Astrocyte of the spinal cord (primary cell): ENCODE results near the gene AP3S1.

Experiments
- DNase-seq: peaks from one replicate; pipeline ENCODE4 v3.0.0; 2011; ENCODE audit warnings: low read depth, low spot score
- H3K4me3 ChIP-seq: 2 replicates; pipeline ENCODE4 v1.5.1; 2011; ENCODE audit warnings: low read depth, mild to moderate bottlenecking, low read length, moderate library complexity
- in situ Hi-C: cut with HindIII; loops from 2 replicates; pipeline ENCODE4 v1.10.0; 2017; ENCODE audit warnings: low sequenced_read_pairs
- TF ChIP-seq, protein P1 (sequence below): IDR thresholded peaks from 2 replicates; pipeline ENCODE4 v1.5.1; 2012; ENCODE audit warnings: low read depth, mild to moderate bottlenecking, low read length, inconsistent platforms

Gene AP3S1

GRCh38 chr5:115941051-115941675 is 99.4 kb downstream of the AP3S1 start:
- no peak overlapping the region for H3K4me3 ChIP-seq
- in situ Hi-C loops = no loop called here
- TF ChIP-seq, protein P1, sequence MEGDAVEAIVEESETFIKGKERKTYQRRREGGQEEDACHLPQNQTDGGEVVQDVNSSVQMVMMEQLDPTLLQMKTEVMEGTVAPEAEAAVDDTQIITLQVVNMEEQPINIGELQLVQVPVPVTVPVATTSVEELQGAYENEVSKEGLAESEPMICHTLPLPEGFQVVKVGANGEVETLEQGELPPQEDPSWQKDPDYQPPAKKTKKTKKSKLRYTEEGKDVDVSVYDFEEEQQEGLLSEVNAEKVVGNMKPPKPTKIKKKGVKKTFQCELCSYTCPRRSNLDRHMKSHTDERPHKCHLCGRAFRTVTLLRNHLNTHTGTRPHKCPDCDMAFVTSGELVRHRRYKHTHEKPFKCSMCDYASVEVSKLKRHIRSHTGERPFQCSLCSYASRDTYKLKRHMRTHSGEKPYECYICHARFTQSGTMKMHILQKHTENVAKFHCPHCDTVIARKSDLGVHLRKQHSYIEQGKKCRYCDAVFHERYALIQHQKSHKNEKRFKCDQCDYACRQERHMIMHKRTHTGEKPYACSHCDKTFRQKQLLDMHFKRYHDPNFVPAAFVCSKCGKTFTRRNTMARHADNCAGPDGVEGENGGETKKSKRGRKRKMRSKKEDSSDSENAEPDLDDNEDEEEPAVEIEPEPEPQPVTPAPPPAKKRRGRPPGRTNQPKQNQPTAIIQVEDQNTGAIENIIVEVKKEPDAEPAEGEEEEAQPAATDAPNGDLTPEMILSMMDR = no peak
- peak; percentile 92 for DNase-seq

DNA sequence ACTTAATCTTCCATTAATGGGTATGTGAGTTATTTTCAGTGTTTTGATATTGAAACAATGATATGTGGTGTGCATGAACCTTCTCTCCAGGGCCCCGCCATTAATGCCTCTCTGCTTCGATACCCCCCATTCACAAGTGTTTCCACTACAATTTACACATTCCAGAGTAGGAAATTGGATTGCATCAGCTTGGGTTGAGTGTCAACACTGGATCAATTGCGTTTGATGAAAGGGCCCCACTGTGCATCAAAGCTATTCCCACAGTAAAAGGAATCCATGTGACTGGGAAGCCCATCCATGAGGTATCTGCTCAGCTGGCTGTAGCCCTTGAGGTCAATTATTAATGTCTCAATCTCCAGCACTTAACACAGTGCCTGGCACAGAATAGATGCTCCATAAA is 102.8 kb downstream of the AP3S1 start:
- H3K4me3 ChIP-seq = no peak overlapping the region
- no peak for DNase-seq
- TF ChIP-seq, protein P1 = no peak
- in situ Hi-C loops = no loop called here

GRCh38 chr5:115946655-115947054 is 104.9 kb downstream of the AP3S1 start:
- no peak for DNase-seq
- TF ChIP-seq, protein P1 = no peak
- in situ Hi-C loops = no loop called here
- H3K4me3 ChIP-seq = no peak overlapping the region

DNA sequence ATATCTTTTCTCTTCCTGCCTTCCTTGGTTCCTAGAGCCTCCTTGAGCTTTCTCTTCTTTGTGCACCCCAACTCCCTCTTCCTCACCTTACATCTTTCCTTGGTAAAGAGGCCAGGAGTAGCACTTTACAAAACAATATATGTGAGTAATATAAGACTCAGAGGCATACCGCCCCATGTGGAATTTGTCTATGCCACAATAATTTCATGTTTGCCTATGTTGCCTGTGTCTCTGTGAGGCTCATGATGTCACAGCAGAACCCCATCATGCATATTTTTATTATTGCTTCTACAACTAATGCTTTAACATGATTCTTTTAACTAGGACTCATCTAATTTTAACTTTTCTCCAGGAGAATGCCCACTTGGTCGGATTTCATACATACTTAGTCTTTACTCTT is 105.5 kb downstream of the AP3S1 start:
- in situ Hi-C loops = no loop called here
- no peak overlapping the region for H3K4me3 ChIP-seq
- DNase-seq = no peak
- TF ChIP-seq, protein P1 = no peak

- no peak for DNase-seq
- in situ Hi-C loops = no loop called here
- no peak overlapping the region for H3K4me3 ChIP-seq
- TF ChIP-seq, protein P1 = no peak
These were observed 106.4 kb downstream of the AP3S1 start for GRCh38 chr5:115948091-115948534.

DNA sequence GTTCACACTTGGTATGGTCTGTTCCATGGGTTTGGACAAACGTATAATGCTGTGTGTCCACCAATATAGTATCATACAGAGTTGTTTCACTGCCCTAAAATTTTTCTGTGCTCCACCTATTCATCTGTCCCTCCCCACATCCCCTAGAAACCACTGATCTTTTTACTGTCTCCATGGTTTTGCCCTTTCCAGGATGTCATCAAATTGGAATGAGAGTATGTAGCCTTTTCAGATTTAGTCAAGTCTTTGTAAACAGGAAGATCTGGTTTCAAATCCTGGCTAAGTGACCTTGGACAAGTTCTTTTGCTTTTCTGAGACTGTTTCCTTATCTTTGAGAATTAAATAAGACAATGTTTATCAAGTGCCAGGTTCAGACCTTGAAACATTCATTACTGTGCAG is 107.4 kb downstream of the AP3S1 start:
- in situ Hi-C loops = no loop called here
- DNase-seq = no peak
- TF ChIP-seq, protein P1 = no peak
- H3K4me3 ChIP-seq = no peak overlapping the region
